OCI-LY7 (cell line): ENCODE measurements around the gene RIMKLB. TPM values are rescaled to one million over a fixed set of nuclear protein-coding genes. Genes with fewer than 3 reads are reported as not detected.
"Not testable (repeated sequence)": the region's sequence is repeated elsewhere in the genome, so short reads cannot be mapped to it uniquely, and the experiment has no call there.

Source experiments
- BruUV-seq: library from RNA; stranded (reverse); fragments of 400-500 nt; replicated peaks from 2 replicates; lab custom pipeline; 2021; lab: Mats Ljungman, UMichigan
- CTCF ChIA-PET: fragments of 300-600 bp; sonication (Branson Sonifier 250); formaldehyde crosslinking; loops from one replicate; lab custom pipeline; 2022; ENCODE audit warnings: antibody characterized with exemption; ENCODE audit not compliant: unreplicated experiment; lab: Charles Lee
- POLR2A ChIA-PET: fragments of 300-600 bp; sonication (Branson Sonifier 250); formaldehyde crosslinking; loops from one replicate; lab custom pipeline; 2022; ENCODE audit warnings: antibody characterized with exemption; lab: Charles Lee
- DNase-seq: peaks from one replicate; pipeline ENCODE4 v3.0.0-alpha.2; 2015; ENCODE audit warnings: low spot score
- H2AFZ ChIP-seq: fragments of 200-600 bp; sonication (generic), shearing (Covaris generic); 2 replicates; pipeline ENCODE4 v1.6.1; 2014; ENCODE audit warnings: mild to moderate bottlenecking, antibody characterized with exemption, low read length, moderate library complexity
- H3K27ac ChIP-seq: fragments of 200-600 bp; sonication (generic); 2 replicates; pipeline ENCODE4 v1.5.1; 2014; ENCODE audit warnings: mixed run types, low read depth, mild to moderate bottlenecking, moderate library complexity, low read length, inconsistent platforms; ENCODE audit not compliant: poor library complexity, severe bottlenecking
- H3K36me3 ChIP-seq: fragments of 200-600 bp; sonication (generic); 2 replicates; pipeline ENCODE4 v1.6.1; 2014; ENCODE audit warnings: mild to moderate bottlenecking, antibody characterized with exemption, low read length, moderate library complexity, mixed read lengths; ENCODE audit not compliant: insufficient read depth
- H3K4me1 ChIP-seq: fragments of 200-600 bp; sonication (generic); 2 replicates; pipeline ENCODE4 v1.5.1; 2014; ENCODE audit warnings: mild to moderate bottlenecking, low read length; ENCODE audit not compliant: insufficient read depth, poor library complexity, severe bottlenecking
- H3K4me2 ChIP-seq: fragments of 200-600 bp; sonication (generic); 2 replicates; pipeline ENCODE4 v1.6.1; 2014; ENCODE audit warnings: mild to moderate bottlenecking, low read length
- H3K4me3 ChIP-seq: fragments of 200-600 bp; sonication (generic); 2 replicates; pipeline ENCODE4 v1.5.1; 2014; ENCODE audit warnings: mild to moderate bottlenecking, low read depth, low read length; ENCODE audit not compliant: poor library complexity, severe bottlenecking
- H3K79me2 ChIP-seq: fragments of 200-600 bp; sonication (generic); 2 replicates; pipeline ENCODE4 v1.6.1; 2016; ENCODE audit warnings: low read depth, mild to moderate bottlenecking, low read length, moderate library complexity, mixed read lengths; ENCODE audit not compliant: insufficient read depth
- H3K9me2 ChIP-seq: fragments of 200-600 bp; sonication (generic); 2 replicates; pipeline ENCODE4 v1.6.1; 2016; ENCODE audit warnings: mild to moderate bottlenecking, low read length, mixed read lengths; ENCODE audit not compliant: insufficient read depth
- H3K9me3 ChIP-seq: fragments of 200-600 bp; sonication (generic); 2 replicates; pipeline ENCODE4 v1.6.1; 2014; ENCODE audit warnings: mild to moderate bottlenecking, mixed run types, low read length, mixed read lengths
- H4K20me1 ChIP-seq: fragments of 200-600 bp; sonication (generic); 2 replicates; pipeline ENCODE4 v1.6.1; 2014; ENCODE audit warnings: mild to moderate bottlenecking, antibody characterized with exemption, low read length, moderate library complexity, mixed read lengths; ENCODE audit not compliant: insufficient read depth
- EZH2phosphoT487 ChIP-seq: fragments of 200-600 bp; sonication (generic); IDR thresholded peaks from 2 replicates; pipeline ENCODE4 v1.6.1; 2018; ENCODE audit warnings: low read depth, borderline replicate concordance, mild to moderate bottlenecking, mixed run types, antibody characterized with exemption, low read length, moderate library complexity, mixed read lengths
- intact Hi-C: fragments of 100-400 bp; cut with micrococcal nuclease; formaldehyde crosslinking; loops from one replicate; pipeline ENCODE4 v1.10.0; 2022; ENCODE audit not compliant: unreplicated experiment
- total RNA-seq, 2 experiments: library from RNA; depleted of rRNA in 1 of 2; stranded (reverse); fragments of >200 nt in 1 of 2; shearing (Covaris generic) in 1 of 2; gene quantifications; 2 replicates each; pipeline ENCODE4 v1.2.3, GENCODE V29; 2014 to 2022
- TF ChIP-seq, protein P1 (sequence below): fragments of 200-600 bp; sonication (generic); conservative IDR thresholded peaks from 2 replicates; pipeline ENCODE4 v1.5.1; 2014; ENCODE audit warnings: mild to moderate bottlenecking, antibody characterized with exemption, low read length, moderate library complexity, mixed read lengths

Gene RIMKLB
- total RNA-seq, 2 experiments from 2014 or later = 84.6 to 109 TPM

- no TSS peak for BruUV-seq
- Histone ChIP-seq H3K9me3 (no peaks in the 10 kb centered on the region), H2AFZ (no peak overlapping the region), H3K36me3 (peaks cover 84% of the 10 kb centered on the region), H3K4me3 (no peak overlapping the region), H3K4me1 (peaks cover 7% of the 10 kb centered on the region), H4K20me1 (no peaks in the 10 kb centered on the region), H3K4me2 (no peak overlapping the region), H3K79me2 (peaks cover 95% of the 10 kb centered on the region), H3K27ac (no peak overlapping the region), H3K9me2 (no peaks in the 10 kb centered on the region)
- no peak for DNase-seq
- intact Hi-C loops = no loop called here
- CTCF ChIA-PET = no interaction called here
- TF ChIP-seq, protein P1, sequence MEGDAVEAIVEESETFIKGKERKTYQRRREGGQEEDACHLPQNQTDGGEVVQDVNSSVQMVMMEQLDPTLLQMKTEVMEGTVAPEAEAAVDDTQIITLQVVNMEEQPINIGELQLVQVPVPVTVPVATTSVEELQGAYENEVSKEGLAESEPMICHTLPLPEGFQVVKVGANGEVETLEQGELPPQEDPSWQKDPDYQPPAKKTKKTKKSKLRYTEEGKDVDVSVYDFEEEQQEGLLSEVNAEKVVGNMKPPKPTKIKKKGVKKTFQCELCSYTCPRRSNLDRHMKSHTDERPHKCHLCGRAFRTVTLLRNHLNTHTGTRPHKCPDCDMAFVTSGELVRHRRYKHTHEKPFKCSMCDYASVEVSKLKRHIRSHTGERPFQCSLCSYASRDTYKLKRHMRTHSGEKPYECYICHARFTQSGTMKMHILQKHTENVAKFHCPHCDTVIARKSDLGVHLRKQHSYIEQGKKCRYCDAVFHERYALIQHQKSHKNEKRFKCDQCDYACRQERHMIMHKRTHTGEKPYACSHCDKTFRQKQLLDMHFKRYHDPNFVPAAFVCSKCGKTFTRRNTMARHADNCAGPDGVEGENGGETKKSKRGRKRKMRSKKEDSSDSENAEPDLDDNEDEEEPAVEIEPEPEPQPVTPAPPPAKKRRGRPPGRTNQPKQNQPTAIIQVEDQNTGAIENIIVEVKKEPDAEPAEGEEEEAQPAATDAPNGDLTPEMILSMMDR = no peak
- TF ChIP-seq EZH2phosphoT487 = no peak
- POLR2A ChIA-PET = interaction anchor here (0.8 to 1.7 kb wide), 5 partner anchors 9 to 18 kb away, joined by 3 to 8 read pairs (median 5); no protein-coding TSS in a partner anchor
These were observed 37.1 kb downstream of the RIMKLB start for GRCh38 chr12:8734873-8735381.

DNA sequence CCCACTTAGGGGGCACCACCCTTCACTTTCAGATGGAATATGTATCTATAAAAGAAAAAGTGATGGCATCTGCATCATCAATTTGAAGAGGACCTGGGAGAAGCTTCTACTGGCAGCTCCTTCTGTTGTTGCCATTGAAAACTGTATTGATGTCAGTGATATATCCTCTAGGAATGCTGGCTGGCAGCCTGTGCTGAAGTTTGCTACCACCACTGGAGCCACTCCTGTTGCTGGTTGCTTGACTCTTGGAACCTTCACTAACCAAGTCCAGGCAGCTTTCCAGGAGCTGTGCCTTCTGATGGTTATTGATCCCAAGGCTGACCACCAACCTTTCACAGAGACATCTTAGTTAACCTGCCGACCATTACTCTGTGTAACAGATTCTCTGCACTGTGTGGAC is 44.7 kb downstream of the RIMKLB start:
- intact Hi-C loops = no loop called here
- H4K20me1 ChIP-seq = no peaks in the 10 kb centered on the region; the same call in 1 of the 2 replicates
- peaks cover 85% of the 10 kb centered on the region for H3K36me3 ChIP-seq
- POLR2A ChIA-PET = interaction anchor here (0.6 to 0.8 kb wide), 3 partner anchors 13 to 22 kb away, joined by 3 to 4 read pairs (median 3); no protein-coding TSS in a partner anchor
- CTCF ChIA-PET = no interaction called here
- no peak overlapping the region for H3K4me3 ChIP-seq
- no peak overlapping the region for H2AFZ ChIP-seq
- H3K27ac ChIP-seq = no peak overlapping the region
- no peak for TF ChIP-seq EZH2phosphoT487
- TF ChIP-seq, protein P1 = no peak
- H3K4me1 ChIP-seq = no peaks in the 10 kb centered on the region
- H3K9me2 ChIP-seq = no peaks in the 10 kb centered on the region
- no peak overlapping the region for H3K4me2 ChIP-seq
- H3K9me3 ChIP-seq = no peaks in the 10 kb centered on the region
- H3K79me2 ChIP-seq = peaks cover 60% of the 10 kb centered on the region; the same call in 1 of the 2 replicates
- BruUV-seq = no TSS peak
- no peak for DNase-seq

- H3K4me2 ChIP-seq, BruUV-seq: not testable (repeated sequence)
These were observed 45.3 kb downstream of the RIMKLB start for GRCh38 chr12:8743121-8743520.

GRCh38 chr12:8745631-8746030 is 47.8 kb downstream of the RIMKLB start:
- POLR2A ChIA-PET = interaction anchor here (0.6 to 1.0 kb wide), 3 partner anchors 11 to 52 kb away, joined by 3 read pairs; no protein-coding TSS in a partner anchor
- H2AFZ ChIP-seq, intact Hi-C loops, CTCF ChIA-PET, H3K4me3 ChIP-seq, BruUV-seq, H4K20me1 ChIP-seq, H3K9me2 ChIP-seq, DNase-seq, H3K9me3 ChIP-seq, H3K27ac ChIP-seq, H3K4me1 ChIP-seq, H3K4me2 ChIP-seq: not testable (repeated sequence)
- Histone ChIP-seq H3K36me3 (peaks cover 81% of the 10 kb centered on the region), H3K79me2 (peaks cover 30% of the 10 kb centered on the region; the same call in 1 of the 2 replicates)

More at GRCh38 chr12:8743121-8743520, 45.3 kb downstream of the RIMKLB start:
- H3K4me3 ChIP-seq, CTCF ChIA-PET, H3K9me2 ChIP-seq, H3K27ac ChIP-seq, H3K9me3 ChIP-seq, DNase-seq, H2AFZ ChIP-seq, H3K4me1 ChIP-seq, intact Hi-C loops, H4K20me1 ChIP-seq: not testable (repeated sequence)
- POLR2A ChIA-PET = interaction anchor here (0.6 to 1.7 kb wide), 3 partner anchors 9 to 50 kb away, joined by 3 to 6 read pairs (median 4); no protein-coding TSS in a partner anchor
- peaks cover 54% of the 10 kb centered on the region; the same call in 1 of the 2 replicates for H3K79me2 ChIP-seq
- peaks cover 85% of the 10 kb centered on the region for H3K36me3 ChIP-seq
